Gastrocnemius medialis (tissue), 4 donors: ENCODE data around the gene ARHGEF11.

ENCODE experiments used
- POLR2A ChIP-seq, 2 donors: fragments of 450-650 bp; IDR thresholded peaks; one replicate each; pipeline ENCODE4 v1.6.1; 2017; ENCODE audit warnings: antibody characterized with exemption in 2 of 2, mild to moderate bottlenecking in 2 of 2, moderate library complexity in 2 of 2
- TF ChIP-seq, protein P1 (sequence below), 5 experiments: fragments of 450-650 bp in 3 of 5; fragments of 200-600 bp in 2 of 5; sonication (generic) in 2 of 5; IDR thresholded peaks in 4 of 5; conservative IDR thresholded peaks in 1 of 5; 1 replicate in 4 of 5; 2 replicates in 1 of 5; pipeline ENCODE4 v1.5.1; 2016 to 2019; ENCODE audit warnings: antibody characterized with exemption in 5 of 5, mild to moderate bottlenecking in 3 of 5, moderate library complexity in 3 of 5

DNA sequence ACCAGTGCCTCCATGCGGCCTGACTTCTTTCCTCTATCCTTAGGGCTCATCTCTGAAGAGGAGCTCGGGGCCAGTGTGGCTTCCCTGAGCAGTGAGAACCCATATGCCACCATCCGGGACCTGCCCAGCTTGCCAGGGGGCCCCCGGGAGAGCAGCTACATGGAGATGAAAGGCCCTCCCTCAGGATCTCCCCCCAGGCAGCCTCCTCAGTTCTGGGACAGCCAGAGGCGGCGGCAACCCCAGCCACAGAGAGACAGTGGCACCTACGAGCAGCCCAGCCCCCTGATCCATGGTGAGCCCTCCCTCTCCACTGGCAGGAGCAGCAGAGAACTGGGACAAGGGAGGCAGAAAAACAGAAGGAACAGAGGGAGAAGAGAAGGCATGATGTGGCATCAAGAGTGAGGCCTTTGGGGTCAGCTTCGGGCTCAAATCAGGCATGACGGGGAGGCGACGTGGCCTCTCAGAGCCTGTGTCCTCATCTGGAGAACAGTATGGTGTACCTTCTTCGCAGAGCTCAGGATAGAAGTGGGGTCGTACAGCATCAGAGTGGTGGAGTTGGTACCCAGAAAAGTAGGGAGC, 131.6 kb downstream of the ARHGEF11 start:
- TF ChIP-seq, protein P1, sequence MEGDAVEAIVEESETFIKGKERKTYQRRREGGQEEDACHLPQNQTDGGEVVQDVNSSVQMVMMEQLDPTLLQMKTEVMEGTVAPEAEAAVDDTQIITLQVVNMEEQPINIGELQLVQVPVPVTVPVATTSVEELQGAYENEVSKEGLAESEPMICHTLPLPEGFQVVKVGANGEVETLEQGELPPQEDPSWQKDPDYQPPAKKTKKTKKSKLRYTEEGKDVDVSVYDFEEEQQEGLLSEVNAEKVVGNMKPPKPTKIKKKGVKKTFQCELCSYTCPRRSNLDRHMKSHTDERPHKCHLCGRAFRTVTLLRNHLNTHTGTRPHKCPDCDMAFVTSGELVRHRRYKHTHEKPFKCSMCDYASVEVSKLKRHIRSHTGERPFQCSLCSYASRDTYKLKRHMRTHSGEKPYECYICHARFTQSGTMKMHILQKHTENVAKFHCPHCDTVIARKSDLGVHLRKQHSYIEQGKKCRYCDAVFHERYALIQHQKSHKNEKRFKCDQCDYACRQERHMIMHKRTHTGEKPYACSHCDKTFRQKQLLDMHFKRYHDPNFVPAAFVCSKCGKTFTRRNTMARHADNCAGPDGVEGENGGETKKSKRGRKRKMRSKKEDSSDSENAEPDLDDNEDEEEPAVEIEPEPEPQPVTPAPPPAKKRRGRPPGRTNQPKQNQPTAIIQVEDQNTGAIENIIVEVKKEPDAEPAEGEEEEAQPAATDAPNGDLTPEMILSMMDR (IDR thresholded peaks at IDR 0.05 in 4 of 5, conservative IDR thresholded peaks at IDR 0.05 in 1 of 5), result no peak
- no peak for TF ChIP-seq POLR2A (IDR thresholded peaks at IDR 0.05)
